HG02623 (cell line): Measurements from ENCODE around the gene UNC45A.
A peak's percentile ranks its signal among the peaks of the same experiment; 100 is the strongest.

Experiments
- ATAC-seq: cut with Tn5 transposase; IDR thresholded peaks from one replicate; pipeline ENCODE4 v1.9.1; 2021; ENCODE audit warnings: moderate library complexity; ENCODE audit not compliant: unreplicated experiment

The UNC45A gene

GRCh38 chr15:90941038-90941437 lies 6.0 kb downstream of the UNC45A start:
- ATAC-seq: no peak

GRCh38 chr15:90942354-90943120 lies 7.5 kb downstream of the UNC45A start:
- no peak for ATAC-seq

- no peak for ATAC-seq
These were observed 10.0 kb downstream of the UNC45A start for GRCh38 chr15:90945091-90945490.

GRCh38 chr15:90946538-90946937 lies 11.5 kb downstream of the UNC45A start:
- no peak for ATAC-seq

- no peak for ATAC-seq
These were observed 12.0 kb downstream of the UNC45A start for GRCh38 chr15:90946941-90947576.

GRCh38 chr15:90947577-90948357 lies 12.7 kb downstream of the UNC45A start:
- ATAC-seq: no peak

GRCh38 chr15:90948506-90948905 lies 13.4 kb downstream of the UNC45A start:
- ATAC-seq: no peak

GRCh38 chr15:90949979-90950675 lies 15.0 kb downstream of the UNC45A start:
- ATAC-seq: no peak

- ATAC-seq: no peak
These were observed 15.6 kb downstream of the UNC45A start for GRCh38 chr15:90950676-90951075.

GRCh38 chr15:90952901-90953677 lies 18.0 kb downstream of the UNC45A start:
- no peak for ATAC-seq

- no peak for ATAC-seq
These were observed 19.0 kb downstream of the UNC45A start for GRCh38 chr15:90953947-90954711.

GRCh38 chr15:90954712-90955623 lies 19.9 kb downstream of the UNC45A start, which contains the start of gene RCCD1:
Gene RCCD1 (plus strand): TSS chr15:90954884. CDS start chr15:90956735, 1,851 bp downstream.
- ATAC-seq: peak; percentile 96

GRCh38 chr15:90955624-90956273 lies 20.7 kb downstream of the UNC45A start:
- no peak for ATAC-seq

GRCh38 chr15:90956274-90957030 lies 21.4 kb downstream of the UNC45A start:
- no peak for ATAC-seq

GRCh38 chr15:90957031-90957790 lies 22.1 kb downstream of the UNC45A start:
- no peak for ATAC-seq

- no peak for ATAC-seq
These were observed 22.7 kb downstream of the UNC45A start for GRCh38 chr15:90957791-90958190.
